CMK (cell line): ENCODE measurements around the gene ELMO3.

Experiments used
- DNase-seq: peaks from one replicate; pipeline ENCODE4 v3.0.0-alpha.2; 2010; ENCODE audit warnings: low read depth

ELMO3 gene

GRCh38 chr16:67183627-67184452 is 15.1 kb upstream of the ELMO3 start, which contains the start of gene MATCAP1:
Gene MATCAP1, minus strand, starts transcription at chr16:67183963. Its CDS starts 3,353 bp downstream, at chr16:67180610.
- DNase-seq = peak; percentile 92

GRCh38 chr16:67184453-67184994 is 14.4 kb upstream of the ELMO3 start:
- no peak for DNase-seq

GRCh38 chr16:67184995-67185650 is 13.8 kb upstream of the ELMO3 start:
- DNase-seq = peak; percentile 71

- no peak for DNase-seq
Observed at GRCh38 chr16:67185651-67186134, 13.2 kb upstream of the ELMO3 start.

GRCh38 chr16:67186550-67186950 is 12.4 kb upstream of the ELMO3 start:
- DNase-seq = no peak

GRCh38 chr16:67187175-67187890 is 11.6 kb upstream of the ELMO3 start:
- DNase-seq = no peak

- DNase-seq = no peak
Observed at GRCh38 chr16:67188323-67188722, 10.6 kb upstream of the ELMO3 start.

GRCh38 chr16:67188798-67189197 is 10.1 kb upstream of the ELMO3 start:
- DNase-seq = no peak

- no peak for DNase-seq
Observed at GRCh38 chr16:67190041-67190440, 8.9 kb upstream of the ELMO3 start, which contains the start of gene EXOC3L1. Gene EXOC3L1, minus strand, starts transcription at chr16:67190136. Its CDS starts 460 bp downstream, at chr16:67189676.

- DNase-seq = no peak
Observed at GRCh38 chr16:67190448-67191399, 8.2 kb upstream of the ELMO3 start.

GRCh38 chr16:67191411-67191994 is 7.4 kb upstream of the ELMO3 start:
- DNase-seq = no peak

GRCh38 chr16:67191995-67192681 is 6.8 kb upstream of the ELMO3 start, which contains the start of gene E2F4:
Gene E2F4, plus strand, starts transcription at chr16:67192155. Its CDS starts 73 bp downstream, at chr16:67192228.
- peak; percentile 85 for DNase-seq

GRCh38 chr16:67192781-67193361 is 6.1 kb upstream of the ELMO3 start:
- DNase-seq = no peak

GRCh38 chr16:67193536-67193935 is 5.4 kb upstream of the ELMO3 start:
- no peak for DNase-seq

GRCh38 chr16:67194260-67194659 is 4.7 kb upstream of the ELMO3 start:
- no peak for DNase-seq

- no peak for DNase-seq
Observed at GRCh38 chr16:67195676-67196075, 3.3 kb upstream of the ELMO3 start.

- DNase-seq = no peak
Observed at GRCh38 chr16:67196881-67197280, 2.0 kb upstream of the ELMO3 start.

- DNase-seq = no peak
Observed at GRCh38 chr16:67197704-67198103, 1.2 kb upstream of the ELMO3 start.

GRCh38 chr16:67198238-67198734 is 645 bp upstream of the ELMO3 start:
- no peak for DNase-seq
